ENCODE data around the gene FRMD8.

The FRMD8 gene, protein sequence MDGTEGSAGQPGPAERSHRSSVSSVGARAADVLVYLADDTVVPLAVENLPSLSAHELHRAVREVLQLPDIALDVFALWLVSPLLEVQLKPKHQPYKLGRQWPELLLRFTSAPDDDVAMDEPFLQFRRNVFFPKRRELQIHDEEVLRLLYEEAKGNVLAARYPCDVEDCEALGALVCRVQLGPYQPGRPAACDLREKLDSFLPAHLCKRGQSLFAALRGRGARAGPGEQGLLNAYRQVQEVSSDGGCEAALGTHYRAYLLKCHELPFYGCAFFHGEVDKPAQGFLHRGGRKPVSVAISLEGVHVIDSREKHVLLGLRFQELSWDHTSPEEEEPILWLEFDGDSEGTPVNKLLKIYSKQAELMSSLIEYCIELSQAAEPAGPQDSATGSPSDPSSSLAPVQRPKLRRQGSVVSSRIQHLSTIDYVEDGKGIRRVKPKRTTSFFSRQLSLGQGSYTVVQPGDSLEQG

GRCh38 chr11:65386307-65387140 is at the start of gene FRMD8:
TSS of gene FRMD8 (plus strand) at chr11:65386637. CDS start at chr11:65387037, 400 bp downstream.
- peak; percentile 91 to 92 for DNase-seq

DNA sequence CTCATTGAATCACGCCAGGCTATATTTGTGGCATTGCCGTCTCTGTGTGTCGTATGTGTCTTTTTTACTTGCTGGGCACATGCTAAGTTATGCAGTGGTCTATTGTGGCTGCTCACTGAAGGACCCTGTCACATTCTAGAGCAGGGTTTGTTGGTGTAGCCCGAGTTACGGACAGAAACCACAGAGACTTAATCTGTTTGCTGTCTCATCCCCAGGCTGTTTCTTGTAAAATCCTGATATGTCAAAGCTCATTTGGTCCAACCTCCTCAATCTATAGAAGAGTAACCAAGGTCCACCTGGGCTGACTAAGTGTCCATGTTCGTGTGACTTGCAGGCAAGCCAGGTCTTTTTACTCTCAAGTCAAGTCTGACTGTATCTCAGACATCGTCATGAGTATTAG is 47.8 kb upstream of the FRMD8 start:
- DNase-seq = no peak

DNA sequence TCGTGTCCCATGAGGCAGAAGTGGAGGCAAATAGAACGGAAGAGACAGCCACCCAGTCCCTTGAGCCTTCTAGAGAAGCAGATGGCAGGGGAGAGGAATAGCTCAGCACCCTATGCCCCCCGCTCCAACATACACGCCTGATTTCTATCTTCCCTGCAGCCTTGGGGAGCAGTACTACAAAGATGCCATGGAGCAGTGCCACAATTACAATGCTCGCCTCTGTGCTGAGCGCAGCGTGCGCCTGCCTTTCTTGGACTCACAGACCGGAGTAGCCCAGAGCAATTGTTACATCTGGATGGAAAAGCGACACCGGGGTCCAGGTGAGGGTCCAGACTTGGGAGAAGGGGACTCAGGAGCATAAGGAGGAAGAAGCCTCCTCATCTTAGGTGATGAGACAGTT is 46.2 kb upstream of the FRMD8 start:
- no peak for DNase-seq

DNA sequence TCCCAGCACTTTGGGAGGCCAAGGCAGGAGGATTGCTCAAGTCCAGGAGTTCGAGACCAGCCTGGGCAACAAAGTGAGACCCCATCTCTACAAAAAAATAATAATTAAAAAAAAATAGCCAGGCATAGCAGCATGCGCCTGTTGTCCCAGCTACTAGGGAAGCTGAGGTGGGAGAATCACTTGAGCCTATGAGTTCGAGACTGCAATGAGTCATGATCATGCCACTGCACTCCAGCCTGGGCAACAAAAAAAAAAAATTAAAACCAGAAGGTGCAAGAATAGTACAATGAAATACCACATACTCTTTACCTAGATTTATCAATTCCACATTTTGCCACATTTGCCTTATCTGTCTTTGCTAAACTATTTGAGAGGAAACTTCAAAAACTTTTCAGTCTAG is 44.6 kb upstream of the FRMD8 start:
- no peak for DNase-seq

DNA sequence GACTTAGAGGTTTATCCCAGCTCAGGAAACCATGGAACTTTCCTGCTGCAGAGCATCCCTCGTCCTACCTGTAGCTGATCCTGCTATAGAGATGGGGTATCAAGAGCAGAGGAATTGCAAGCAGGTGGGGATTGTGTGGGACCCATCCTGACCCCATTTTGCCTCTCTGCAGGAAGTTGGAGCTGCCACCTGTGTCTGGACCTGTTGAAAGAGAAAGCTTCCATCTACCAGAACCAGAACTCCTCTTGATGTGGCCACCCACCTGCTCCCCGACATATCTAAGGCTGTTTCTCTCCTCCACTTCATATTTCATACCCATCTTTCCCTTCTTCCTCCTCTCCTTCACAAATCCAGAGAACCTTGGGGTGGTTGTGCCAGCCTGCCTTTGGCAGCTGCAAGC is 34.9 kb upstream of the FRMD8 start:
- no peak for DNase-seq

DNA sequence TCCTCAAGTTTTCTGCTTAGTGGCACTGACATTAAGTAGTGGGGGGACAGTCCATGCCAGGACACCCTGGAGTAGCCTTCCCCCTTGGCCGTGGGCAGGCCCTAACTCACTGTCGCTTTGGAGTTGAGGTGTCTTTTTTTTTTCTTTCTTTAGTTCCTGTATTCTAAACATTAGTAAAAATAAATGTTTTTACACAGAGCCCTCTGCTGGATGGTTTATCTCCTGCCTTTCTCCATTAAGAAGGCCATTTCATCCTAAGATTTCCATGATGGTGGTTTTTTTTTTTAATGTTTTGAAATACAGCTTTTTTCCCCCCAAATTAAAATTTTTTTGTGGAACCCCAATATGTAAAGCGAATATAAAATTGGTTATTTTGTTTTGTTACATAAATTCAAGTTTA is 33.7 kb upstream of the FRMD8 start:
- DNase-seq = no peak

DNA sequence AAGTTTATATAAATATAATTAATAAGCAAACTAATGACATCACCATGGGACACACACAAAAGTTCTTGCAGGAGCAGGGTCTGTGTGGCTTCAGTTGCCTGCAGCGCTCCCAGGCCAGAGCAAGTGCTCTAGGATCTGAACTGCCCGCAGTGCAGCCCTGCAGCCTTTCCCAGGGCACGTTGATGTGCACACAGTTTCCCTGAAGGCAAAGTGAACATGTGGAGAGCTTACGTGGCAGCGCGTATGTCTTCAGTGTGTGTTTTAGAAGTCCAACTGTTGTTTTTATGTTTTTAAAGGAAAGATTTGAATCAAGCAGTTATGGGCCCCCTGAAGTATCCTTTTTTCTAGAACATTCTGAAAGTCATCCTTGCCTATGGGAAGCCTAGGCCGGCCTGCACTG is 33.1 kb upstream of the FRMD8 start:
- DNase-seq = no peak

GRCh38 chr11:65353900-65354264 is 32.6 kb upstream of the FRMD8 start:
- DNase-seq = no peak

DNA sequence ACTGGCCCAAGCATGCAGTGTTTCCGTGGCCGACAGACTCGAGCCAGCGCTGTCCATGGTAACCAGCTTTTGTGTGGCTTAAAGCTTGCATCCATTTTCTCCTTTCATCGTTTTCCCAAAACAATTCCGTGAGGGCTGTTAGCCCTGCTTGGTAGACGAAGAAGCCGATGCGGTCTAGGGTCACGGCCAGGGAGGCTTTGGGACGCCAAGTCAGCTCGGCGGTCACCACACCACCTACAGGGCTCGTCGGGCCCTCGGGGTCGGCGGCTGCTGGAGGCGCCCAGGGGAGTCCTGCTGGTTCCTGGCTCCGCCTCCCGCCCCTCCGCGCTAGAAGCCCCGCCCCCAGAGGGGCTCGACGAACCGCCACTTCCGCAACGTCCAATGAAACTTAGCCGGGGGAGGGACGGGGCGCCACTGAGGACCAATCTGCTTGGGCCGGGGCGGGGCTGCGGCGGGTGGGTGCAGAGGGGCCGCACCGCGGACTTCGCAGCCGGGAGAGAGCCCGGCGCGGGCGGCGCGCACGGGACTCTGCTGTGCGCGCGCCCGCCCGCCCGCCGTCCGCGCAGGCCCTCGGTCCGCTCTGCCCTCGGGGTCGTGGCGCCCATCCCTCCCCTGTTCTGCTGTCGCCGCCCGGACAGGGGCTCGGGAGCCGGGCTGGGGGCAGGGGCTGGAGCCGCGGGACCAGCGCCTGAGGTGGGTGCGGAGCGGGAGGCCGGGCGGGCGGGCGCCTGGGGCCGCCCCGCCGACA is 32.0 kb upstream of the FRMD8 start, which contains the start of gene TIGD3:
Gene TIGD3 (plus strand): TSS at position 487 of the 748 bp plus-strand sequence. CDS start 1,058 bp downstream, outside the sequence.
- peak; percentile 96 to 98 for DNase-seq

DNA sequence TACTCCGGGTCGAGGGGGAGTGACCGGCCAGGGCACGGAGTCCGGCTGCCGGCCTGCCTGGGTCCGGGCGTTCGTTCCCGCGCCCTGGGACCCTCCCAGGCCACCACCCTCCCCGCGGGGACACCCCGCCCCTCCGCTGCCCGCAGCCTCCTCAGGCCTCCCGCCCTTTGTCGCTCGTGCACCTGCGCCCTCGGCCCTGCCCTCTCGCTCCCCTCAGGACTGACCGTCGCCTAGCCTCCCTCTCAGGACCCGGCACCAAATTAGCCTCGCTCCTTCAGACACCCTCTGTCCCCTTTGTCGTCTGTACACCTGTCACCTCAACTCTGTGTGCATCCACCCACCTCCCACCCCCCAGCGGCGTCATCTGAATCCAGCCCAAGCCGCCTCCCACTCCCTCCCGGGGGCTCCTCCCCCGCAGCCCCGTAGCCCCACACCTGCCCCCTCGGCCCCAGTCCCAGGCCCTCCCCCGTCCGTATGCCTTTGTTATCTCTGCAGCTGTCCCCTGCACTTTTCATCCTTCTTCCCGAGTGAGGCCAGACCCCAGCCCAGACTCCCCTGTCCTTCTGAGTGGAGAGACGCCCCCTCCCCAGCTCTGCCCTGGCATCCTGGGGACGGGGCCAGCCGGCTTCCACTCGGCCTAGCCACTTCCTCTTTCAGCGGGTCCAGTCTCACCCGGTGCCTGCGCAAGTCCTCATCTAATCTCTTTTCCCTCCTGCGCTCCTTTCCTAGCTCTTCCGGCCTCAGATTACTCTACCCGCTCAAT is 31.2 kb upstream of the FRMD8 start:
- peak; percentile 50 to 65 for DNase-seq

- DNase-seq = no peak
These were observed 30.6 kb upstream of the FRMD8 start for GRCh38 chr11:65355776-65356393.

DNA sequence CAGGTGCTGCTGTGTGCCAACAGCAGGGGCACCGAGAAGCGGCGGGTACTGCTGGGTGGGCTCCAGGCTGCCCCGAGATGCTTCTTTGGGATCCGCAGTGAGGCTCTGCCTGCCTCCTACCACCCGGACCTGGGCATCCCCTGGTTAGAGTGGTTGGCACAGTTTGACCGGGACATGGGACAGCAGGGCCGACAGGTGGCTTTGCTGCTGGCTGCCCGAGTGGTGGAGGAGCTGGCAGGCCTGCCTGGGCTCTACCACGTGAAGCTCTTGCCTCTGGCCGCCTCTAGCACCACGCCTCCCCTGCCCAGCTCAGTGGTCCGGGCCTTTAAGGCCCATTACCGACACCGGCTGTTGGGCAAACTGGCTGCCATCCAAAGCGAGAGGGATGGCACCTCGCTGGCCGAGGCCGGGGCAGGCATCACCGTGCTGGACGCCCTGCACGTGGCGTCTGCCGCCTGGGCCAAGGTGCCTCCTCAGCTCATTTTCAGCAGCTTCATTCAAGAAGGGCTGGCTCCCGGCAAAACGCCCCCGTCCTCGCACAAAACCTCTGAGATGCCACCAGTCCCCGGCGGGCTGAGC is 30.0 kb upstream of the FRMD8 start:
- no peak for DNase-seq

GRCh38 chr11:65357856-65358356 is 28.5 kb upstream of the FRMD8 start:
- no peak for DNase-seq

- DNase-seq = peak in 1 of 2 donors; percentile 39
These were observed 24.0 kb upstream of the FRMD8 start for GRCh38 chr11:65362320-65362931.

GRCh38 chr11:65362966-65363365 is 23.5 kb upstream of the FRMD8 start:
- DNase-seq = no peak

DNA sequence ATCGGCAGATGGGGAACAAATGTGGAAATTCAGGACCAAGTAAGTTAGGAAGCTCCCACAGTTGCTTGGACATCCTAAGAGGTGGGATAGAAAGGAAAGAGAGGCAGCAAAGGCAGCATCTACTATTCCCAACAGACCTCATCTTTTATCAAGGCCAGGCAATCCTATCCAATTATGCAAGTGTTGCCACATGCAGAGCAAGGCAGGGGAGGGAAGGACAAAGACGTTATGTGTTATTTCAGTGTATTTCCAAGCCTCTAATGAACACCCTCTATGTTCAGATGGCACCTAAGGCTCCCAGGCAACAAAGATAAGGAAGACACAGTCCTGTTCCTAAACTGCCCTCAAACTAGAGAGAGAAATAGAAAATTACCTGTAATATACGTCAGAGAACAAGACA is 22.7 kb upstream of the FRMD8 start:
- DNase-seq = no peak

DNA sequence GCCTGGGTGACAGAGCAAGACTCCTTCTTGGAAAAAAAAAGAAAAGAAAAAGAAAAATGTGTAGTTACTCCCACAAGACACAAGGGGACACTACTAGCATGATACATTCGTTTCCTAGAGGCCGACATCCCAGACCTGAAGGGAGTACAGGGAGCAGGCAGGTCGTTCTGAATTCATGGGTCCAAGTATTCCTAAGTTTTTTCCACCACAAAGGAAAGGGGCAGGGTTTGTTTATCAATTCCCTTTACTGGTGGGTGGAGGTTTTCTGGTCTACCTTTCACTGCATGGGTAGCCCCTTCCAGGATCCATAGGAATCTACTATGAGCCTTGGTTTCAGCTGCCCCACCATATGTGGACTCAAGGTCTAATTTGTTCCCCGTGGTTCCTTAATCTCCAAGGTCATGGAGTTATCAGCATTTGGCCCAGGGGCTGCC is 20.1 kb upstream of the FRMD8 start:
- peak; percentile 38 to 73 for DNase-seq

- no peak for DNase-seq
These were observed 15.8 kb upstream of the FRMD8 start for GRCh38 chr11:65370659-65371049.

DNA sequence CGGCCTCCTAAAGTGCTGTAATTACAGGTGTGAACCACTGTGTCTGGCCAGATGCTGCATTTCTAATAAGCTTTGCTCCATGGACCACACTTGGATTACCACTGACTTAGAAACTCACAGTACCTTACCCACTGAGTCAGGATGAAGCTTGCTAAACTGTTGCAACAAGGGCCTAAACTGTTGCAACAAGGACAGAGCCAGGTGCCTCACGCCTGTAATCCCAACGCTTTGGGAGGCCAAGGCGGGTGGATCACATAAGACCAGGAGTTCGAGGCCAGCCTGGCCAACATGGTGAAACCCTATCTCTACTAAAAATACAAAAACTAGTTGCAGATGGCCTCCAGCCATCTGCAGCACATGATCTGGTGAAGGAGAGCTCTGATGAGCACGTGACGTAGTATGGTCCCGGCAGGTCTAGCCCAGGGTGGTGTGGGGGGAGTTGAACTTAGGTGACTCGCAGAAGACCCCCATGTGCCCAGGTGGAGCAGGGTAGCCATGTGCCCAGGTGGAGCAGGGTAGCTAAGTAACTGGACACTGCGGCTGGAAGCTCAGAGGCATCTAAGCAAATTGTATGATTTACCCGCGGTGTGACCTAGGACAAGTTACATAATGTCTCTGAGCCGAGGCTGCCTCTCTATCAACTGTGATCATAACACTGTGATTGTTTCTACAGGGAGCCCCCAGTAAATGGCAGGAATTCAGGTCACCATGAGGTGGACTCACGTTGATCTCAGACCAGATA is 12.4 kb upstream of the FRMD8 start:
- no peak for DNase-seq

- DNase-seq = no peak
These were observed 11.4 kb upstream of the FRMD8 start for GRCh38 chr11:65375012-65375411.
